Measurements from ENCODE around the gene DACT1.

The DACT1 gene

DNA sequence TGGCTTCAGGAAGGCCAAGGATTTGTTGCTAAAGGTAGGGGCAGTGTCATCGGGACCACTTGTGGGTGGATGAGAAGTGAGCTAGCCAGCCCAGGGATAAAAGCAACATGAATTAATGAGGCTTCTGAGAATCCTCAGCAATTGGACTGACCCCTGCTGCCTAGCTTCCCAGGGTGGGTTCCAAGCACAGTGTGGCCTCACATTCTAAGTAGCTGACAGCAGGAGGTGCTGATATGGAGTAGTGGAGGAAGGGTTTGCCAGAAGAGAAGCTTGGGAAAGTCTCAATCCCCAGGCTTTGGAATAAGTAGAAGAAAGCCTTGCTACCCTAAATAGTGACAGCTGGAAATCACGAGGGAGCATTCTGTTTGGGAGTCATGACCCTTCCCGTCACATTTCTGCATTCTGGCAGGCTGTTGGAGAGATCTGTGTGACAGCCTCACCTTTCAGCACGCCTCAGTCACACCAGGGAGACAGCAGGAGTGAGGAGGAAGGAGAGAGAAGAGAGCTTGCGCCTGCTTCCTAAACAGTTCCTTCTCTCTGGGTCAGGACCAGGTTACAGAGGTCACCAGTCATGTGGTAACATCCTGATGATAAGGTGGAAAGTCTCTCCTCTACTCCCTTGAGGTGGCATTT, 31.2 kb downstream of the DACT1 start:
- no peak for DNase-seq (ENCODE audit: low spot score)

GRCh38 chr14:58669556-58670200, 31.9 kb downstream of the DACT1 start:
- no peak for DNase-seq (ENCODE audit: low spot score)

GRCh38 chr14:58671024-58671423, 33.3 kb downstream of the DACT1 start:
- DNase-seq (ENCODE audit: low spot score), result no peak

DNA sequence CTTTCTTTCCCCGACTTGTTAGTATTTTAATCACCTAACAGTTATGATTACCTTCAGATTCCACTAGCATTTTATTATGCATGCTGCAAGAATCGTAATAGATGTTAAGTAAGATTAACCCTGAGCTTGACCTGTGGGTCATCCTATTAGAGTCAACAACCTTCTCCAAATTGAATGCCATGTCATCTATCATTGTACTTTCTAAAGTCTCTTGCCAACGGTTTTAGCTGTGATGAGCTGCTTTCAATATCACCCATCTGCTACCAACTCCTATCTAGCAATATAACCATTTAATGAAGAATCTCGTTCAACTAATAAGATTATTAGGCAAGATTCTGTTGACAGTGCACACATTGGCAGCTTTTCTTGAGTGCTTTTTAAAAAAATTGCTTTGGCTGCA, 33.7 kb downstream of the DACT1 start:
- DNase-seq (ENCODE audit: low spot score), result no peak

DNA sequence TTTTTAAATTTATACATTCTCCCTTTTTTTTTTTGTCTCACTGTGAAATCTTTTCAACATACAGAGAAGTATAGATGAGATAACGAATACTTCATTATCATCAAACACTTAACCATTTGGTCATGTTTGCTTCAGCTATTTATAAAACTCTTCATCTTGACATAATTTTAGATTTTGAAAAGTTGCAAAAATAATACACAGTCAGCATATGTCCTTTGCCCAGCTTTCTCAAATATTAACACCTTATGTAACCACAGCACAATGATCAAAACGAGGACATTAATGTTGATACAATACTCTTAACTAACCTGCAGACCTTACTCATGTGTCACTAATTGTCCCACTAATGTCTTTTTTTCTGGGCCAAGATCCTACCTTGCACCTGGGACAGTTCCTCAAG, 36.0 kb downstream of the DACT1 start:
- no peak for DNase-seq (ENCODE audit: low spot score)

DNA sequence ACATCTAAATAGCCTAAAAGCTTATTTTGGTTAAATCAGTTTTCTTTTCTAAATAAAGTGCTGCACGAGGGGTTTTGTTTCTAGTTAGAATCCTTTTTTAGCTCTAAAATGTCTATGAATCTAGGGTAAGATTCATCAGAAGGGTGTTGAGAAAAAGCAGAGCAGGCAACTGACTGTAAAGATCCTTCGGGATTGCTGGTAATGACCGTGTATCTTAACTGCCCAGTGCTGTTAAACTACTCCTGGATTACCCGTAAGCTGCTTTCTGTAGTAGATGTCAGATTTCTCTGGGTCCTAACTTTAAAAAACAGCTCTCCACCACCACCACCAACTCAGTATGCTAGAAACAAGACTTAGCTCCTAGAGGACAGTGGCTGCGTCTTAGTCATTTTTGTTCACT, 39.2 kb downstream of the DACT1 start:
- no peak for DNase-seq (ENCODE audit: low spot score)

DNA sequence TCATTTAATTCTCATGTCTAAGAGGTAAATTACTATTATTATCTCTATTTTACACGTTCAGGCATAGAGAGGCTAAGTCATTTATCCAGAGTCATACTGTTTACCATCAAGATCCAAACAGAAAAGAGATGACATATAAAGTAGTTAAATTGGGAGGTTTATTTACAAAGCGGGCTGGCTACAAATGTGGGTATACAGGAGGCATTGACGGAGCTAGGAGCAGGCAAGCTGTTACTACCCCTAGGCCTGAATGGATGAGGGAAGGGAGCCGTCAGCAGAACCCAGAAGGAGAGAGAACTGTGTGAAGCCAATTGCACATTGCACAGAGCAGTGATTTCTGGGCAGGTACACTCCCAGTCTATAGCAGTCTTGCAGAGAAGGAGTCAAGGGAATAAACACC, 39.8 kb downstream of the DACT1 start:
- DNase-seq (ENCODE audit: low spot score), result no peak

- no peak for DNase-seq (ENCODE audit: low spot score)
Measured at GRCh38 chr14:58677996-58678395, 40.2 kb downstream of the DACT1 start.

DNA sequence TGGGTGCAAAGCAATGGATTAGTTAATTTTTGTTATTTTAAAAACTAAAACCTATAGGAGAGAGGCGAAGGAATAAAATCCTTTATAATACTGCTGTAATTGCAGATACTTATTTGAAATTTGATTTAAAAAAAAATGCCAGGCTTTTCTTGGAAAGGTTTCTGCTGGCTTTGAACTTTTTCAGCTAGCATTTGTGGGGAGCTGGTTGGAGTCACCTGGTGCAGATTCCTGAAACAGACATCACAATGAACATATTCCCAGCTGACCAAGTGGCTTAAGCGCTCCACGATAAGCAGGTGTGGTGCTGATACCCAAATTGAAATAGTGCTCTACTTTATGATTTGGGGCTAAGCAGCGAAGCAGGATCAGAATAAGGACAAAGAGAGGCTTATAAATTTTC, 42.9 kb downstream of the DACT1 start:
- DNase-seq (ENCODE audit: low spot score), result no peak

DNA sequence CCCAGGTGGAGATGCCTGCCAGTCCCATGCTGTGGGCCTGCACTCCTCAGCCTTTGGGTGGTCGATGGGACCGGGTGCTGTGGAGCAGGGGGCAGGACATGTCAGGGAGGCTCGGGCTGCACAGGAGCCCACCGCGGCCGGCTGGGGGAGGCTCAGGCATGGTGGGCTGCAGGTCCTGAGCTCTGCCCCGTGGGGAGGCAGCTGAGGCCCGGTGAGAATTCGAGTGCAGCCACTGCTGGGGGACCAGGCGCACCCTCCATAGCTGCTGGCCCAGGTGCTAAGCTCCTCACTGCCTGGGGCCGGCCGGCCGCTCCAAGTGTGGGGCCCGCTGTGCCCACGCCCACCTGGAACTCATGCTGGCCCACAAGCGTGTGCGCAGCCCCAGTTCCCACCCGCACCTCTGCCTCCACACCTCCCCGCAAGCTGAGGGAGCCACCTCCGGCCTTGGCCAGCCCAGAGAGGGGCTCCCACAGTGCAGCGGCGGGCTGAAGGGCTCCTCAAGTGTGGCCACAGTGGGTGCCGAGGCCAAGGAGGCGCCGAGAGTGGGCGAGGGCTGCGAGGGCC, 49.6 kb downstream of the DACT1 start:
- DNase-seq (ENCODE audit: low spot score), result no peak

GRCh38 chr14:58690801-58691516, 53.2 kb downstream of the DACT1 start:
- no peak for DNase-seq (ENCODE audit: low spot score)

DNA sequence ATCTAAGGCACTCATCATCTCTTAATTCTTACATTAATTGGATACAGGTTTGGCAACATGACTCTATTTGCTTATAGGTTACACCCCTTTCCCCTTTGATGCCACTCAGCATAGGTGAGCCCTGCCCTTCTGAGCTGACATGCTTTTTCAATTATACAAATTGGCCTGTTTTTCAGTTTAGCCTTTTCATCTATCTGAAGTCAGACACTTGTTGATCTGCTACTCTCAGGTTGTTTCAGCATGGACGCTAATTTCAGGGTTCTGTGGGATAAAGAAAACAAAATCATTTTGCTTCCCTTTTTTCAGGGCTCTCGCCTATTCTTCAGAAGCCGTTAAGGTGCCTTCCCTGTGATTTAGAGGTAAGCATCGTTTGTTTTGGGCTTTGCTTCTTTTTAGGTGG, 55.3 kb downstream of the DACT1 start:
- no peak for DNase-seq (ENCODE audit: low spot score)

DNA sequence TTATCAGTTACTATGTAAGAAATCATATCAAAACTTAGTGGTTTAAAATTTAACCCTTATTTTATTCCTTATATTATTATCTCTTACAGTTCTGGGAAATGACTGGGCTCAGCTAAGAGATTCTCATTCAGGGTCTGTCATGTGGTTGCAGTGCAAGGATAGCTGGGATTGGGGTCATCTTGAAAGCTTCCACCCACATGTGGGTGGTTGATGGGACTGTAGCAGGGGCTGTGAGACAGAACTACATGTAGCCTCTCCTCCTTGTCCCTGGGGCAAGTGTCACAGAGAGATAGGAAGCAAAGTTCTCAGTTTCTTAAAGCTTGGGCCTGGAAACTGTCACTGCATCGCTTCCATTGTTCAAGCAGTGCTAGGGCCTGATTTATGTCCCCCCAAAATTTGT, 57.8 kb downstream of the DACT1 start:
- DNase-seq (ENCODE audit: low spot score), result no peak

DNA sequence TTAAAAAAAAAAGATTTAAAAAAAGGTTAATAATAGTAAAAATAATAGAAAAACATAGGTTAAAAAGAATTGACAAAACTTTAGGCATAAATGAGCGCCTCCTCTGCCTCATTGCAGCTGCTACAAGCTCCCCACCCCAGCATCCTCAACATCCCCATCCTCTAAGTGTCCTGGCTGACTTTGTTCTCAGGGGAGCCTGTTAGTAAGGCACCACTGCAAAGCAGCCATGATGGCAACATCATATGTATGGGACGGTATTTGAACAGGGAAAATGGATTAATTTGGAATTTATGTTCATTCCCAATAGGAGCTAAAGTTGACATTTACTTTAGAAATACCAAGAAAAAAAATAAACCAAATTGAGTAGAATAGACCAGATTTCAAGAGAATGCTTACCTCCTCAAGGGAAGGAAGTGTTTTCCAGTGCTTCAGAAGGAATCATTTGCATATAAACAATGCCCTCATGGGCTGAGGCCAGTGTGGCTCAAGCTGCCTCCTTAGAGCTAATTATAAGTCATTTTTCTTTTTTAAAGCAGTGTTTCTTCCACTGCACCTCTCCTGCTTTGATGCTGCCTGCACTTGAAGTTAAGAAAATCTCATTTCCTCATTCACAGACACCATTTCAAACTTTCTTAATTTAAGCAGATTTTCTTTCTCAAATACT, 59.6 kb downstream of the DACT1 start:
- DNase-seq (ENCODE audit: low spot score), result no peak

Measured in hepatic stellate cell (primary cell).